Measurements from ENCODE around the gene P2RY6.

Gene P2RY6

DNA sequence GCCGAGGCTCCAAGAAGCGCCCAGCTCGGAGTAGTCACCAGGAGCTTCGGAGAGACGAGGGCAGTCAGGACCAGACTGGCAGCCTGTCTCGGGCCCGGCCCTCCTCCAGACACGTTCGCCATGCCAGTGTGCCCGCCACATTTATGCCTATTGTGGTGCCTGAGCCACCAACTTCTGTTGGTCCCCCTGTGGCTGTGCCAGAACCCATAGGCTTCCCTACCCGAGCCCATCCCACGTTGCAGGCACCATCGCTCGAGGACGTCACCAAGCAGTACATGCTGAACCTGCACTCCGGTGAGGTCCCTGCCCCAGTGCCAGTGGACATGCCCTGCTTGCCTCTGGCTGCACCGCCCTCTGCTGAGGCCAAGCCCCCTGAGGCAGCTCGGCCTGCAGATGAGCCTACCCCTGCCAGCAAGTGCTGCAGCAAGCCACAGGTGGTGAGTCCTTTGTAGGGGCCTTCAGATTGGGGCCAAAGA lies 39.3 kb downstream of the P2RY6 start:
- no peaks in the 10 kb centered on the region for H3K27me3 ChIP-seq (ENCODE audit: insufficient read depth, poor library complexity, severe bottlenecking)
- H3K9me3 ChIP-seq (ENCODE audit: severe bottlenecking), result no peaks in the 10 kb centered on the region
- no peak for DNase-seq (ENCODE audit: low spot score)
- TF ChIP-seq, protein P1, sequence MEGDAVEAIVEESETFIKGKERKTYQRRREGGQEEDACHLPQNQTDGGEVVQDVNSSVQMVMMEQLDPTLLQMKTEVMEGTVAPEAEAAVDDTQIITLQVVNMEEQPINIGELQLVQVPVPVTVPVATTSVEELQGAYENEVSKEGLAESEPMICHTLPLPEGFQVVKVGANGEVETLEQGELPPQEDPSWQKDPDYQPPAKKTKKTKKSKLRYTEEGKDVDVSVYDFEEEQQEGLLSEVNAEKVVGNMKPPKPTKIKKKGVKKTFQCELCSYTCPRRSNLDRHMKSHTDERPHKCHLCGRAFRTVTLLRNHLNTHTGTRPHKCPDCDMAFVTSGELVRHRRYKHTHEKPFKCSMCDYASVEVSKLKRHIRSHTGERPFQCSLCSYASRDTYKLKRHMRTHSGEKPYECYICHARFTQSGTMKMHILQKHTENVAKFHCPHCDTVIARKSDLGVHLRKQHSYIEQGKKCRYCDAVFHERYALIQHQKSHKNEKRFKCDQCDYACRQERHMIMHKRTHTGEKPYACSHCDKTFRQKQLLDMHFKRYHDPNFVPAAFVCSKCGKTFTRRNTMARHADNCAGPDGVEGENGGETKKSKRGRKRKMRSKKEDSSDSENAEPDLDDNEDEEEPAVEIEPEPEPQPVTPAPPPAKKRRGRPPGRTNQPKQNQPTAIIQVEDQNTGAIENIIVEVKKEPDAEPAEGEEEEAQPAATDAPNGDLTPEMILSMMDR (IDR thresholded peaks at IDR 0.05; ENCODE audit: poor library complexity, severe bottlenecking), result no peak
- H3K27ac ChIP-seq (ENCODE audit: poor library complexity, severe bottlenecking), result no peak overlapping the region
- no peak overlapping the region for H3K4me3 ChIP-seq (ENCODE audit: severe bottlenecking)
- no peaks in the 10 kb centered on the region for H3K36me3 ChIP-seq (ENCODE audit: low read depth)
- ATAC-seq (ENCODE audit: low read depth), result no peak
- H3K4me1 ChIP-seq (ENCODE audit: insufficient read depth, poor library complexity, severe bottlenecking), result peaks cover 5% of the 10 kb centered on the region

GRCh38 chr11:73312036-73312435 lies 39.9 kb downstream of the P2RY6 start:
- TF ChIP-seq, protein P1 (IDR thresholded peaks at IDR 0.05; ENCODE audit: poor library complexity, severe bottlenecking), result no peak
- H3K4me1 ChIP-seq (ENCODE audit: insufficient read depth, poor library complexity, severe bottlenecking), result peaks cover 5% of the 10 kb centered on the region
- H3K4me3 ChIP-seq (ENCODE audit: severe bottlenecking), result no peak overlapping the region

DNA sequence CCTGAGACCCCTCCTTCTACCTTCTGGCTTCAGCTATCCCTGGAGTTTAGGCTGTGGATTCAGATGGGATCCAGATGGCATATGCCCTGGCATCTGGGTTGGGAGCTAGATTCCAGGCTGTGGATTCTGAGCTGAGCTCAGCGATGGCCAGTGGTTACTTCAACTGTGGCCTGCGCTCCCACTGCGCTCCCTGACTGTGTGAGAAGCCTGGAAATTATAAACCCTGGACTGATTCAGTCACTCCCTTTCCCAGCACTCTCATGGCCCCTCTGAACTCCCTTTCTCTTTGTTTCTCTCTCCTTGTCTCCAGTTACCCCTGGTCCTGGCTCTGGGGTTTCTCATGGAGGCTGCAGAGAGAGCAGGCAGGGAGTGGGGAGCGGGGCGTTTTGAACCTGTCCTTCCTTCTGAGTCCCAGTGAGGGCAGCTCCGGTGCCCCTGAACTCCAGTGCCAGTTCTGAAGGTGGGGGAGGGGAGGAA lies 40.8 kb downstream of the P2RY6 start:
- DNase-seq (ENCODE audit: low spot score) (no peak), ATAC-seq (ENCODE audit: low read depth) (no peak)
- Histone ChIP-seq H3K27me3 (ENCODE audit: insufficient read depth, poor library complexity, severe bottlenecking) (no peaks in the 10 kb centered on the region), H3K4me1 (ENCODE audit: insufficient read depth, poor library complexity, severe bottlenecking) (peaks cover 5% of the 10 kb centered on the region), H3K27ac (ENCODE audit: poor library complexity, severe bottlenecking) (no peak overlapping the region), H3K36me3 (ENCODE audit: low read depth) (no peaks in the 10 kb centered on the region), H3K9me3 (ENCODE audit: severe bottlenecking) (no peaks in the 10 kb centered on the region), H3K4me3 (ENCODE audit: severe bottlenecking) (no peak overlapping the region)
- TF ChIP-seq, protein P1 (IDR thresholded peaks at IDR 0.05; ENCODE audit: poor library complexity, severe bottlenecking), result no peak

More at GRCh38 chr11:73312036-73312435, 39.9 kb downstream of the P2RY6 start:
- DNase-seq (ENCODE audit: low spot score) (no peak), ATAC-seq (ENCODE audit: low read depth) (no peak)
- H3K27me3 ChIP-seq (ENCODE audit: insufficient read depth, poor library complexity, severe bottlenecking), result no peaks in the 10 kb centered on the region
- H3K9me3 ChIP-seq (ENCODE audit: severe bottlenecking), result no peaks in the 10 kb centered on the region
- H3K27ac ChIP-seq (ENCODE audit: poor library complexity, severe bottlenecking), result no peak overlapping the region
- no peaks in the 10 kb centered on the region for H3K36me3 ChIP-seq (ENCODE audit: low read depth)

DNA sequence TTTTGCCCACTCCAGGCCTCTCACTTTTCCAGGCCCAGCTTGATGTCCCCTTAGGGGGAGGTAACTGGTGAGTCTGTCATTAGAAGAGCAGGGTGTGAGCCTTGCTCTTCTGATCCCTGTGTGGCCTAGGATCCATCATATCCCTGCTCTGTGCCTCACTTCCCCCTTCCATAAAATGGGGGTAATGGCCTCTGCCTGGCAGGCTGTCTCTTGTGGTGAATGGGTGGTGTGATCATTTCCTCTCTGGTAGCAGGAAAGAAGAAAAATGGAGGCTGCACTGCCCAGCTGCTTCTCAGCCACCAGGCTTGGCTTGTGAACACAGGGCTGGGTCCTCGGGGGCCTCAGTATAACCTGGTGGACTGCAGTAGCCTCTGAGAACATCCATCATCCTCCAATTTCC lies 41.5 kb downstream of the P2RY6 start:
- Histone ChIP-seq H3K4me1 (ENCODE audit: insufficient read depth, poor library complexity, severe bottlenecking) (peaks cover 5% of the 10 kb centered on the region), H3K27ac (ENCODE audit: poor library complexity, severe bottlenecking) (no peak overlapping the region), H3K4me3 (ENCODE audit: severe bottlenecking) (no peak overlapping the region), H3K27me3 (ENCODE audit: insufficient read depth, poor library complexity, severe bottlenecking) (no peaks in the 10 kb centered on the region), H3K9me3 (ENCODE audit: severe bottlenecking) (no peaks in the 10 kb centered on the region), H3K36me3 (ENCODE audit: low read depth) (no peaks in the 10 kb centered on the region)
- no peak for DNase-seq (ENCODE audit: low spot score)
- no peak for ATAC-seq (ENCODE audit: low read depth)
- TF ChIP-seq, protein P1 (IDR thresholded peaks at IDR 0.05; ENCODE audit: poor library complexity, severe bottlenecking), result no peak

GRCh38 chr11:73314117-73314961 lies 42.2 kb downstream of the P2RY6 start:
- no peak for DNase-seq (ENCODE audit: low spot score)
- Histone ChIP-seq H3K36me3 (ENCODE audit: low read depth) (no peaks in the 10 kb centered on the region), H3K9me3 (ENCODE audit: severe bottlenecking) (no peaks in the 10 kb centered on the region), H3K4me3 (ENCODE audit: severe bottlenecking) (no peak overlapping the region), H3K27me3 (ENCODE audit: insufficient read depth, poor library complexity, severe bottlenecking) (no peaks in the 10 kb centered on the region), H3K4me1 (ENCODE audit: insufficient read depth, poor library complexity, severe bottlenecking) (peaks cover 5% of the 10 kb centered on the region), H3K27ac (ENCODE audit: poor library complexity, severe bottlenecking) (no peak overlapping the region)
- TF ChIP-seq, protein P1 (IDR thresholded peaks at IDR 0.05; ENCODE audit: poor library complexity, severe bottlenecking), result no peak
- ATAC-seq (ENCODE audit: low read depth), result peak; percentile 4; the same call in 1 of the 3 replicates

All from RWPE2 (cell line).